Measurements from ENCODE around the gene PTK7.

- TF ChIP-seq POLR2A (IDR thresholded peaks at IDR 0.05; ENCODE audit: extremely low read depth, insufficient read length) = no peak
- TF ChIP-seq CTCF (IDR thresholded peaks at IDR 0.05; ENCODE audit: low read depth, low read length) = no peak
- TF ChIP-seq MYC (IDR thresholded peaks at IDR 0.05; ENCODE audit: low read depth, low read length) = no peak
- TF ChIP-seq MAX (IDR thresholded peaks at IDR 0.05; ENCODE audit: low read depth, low read length) = no peak
These were observed 48.4 kb downstream of the PTK7 start for GRCh38 chr6:43124481-43124880.

Measured in NB4 (cell line).